Fibroblast of villous mesenchyme (primary cell): ENCODE data around the gene FAM193A. TPM values are rescaled to one million over a fixed set of nuclear protein-coding genes. Genes with fewer than 3 reads are reported as not detected.
A peak's percentile ranks its signal among the peaks of the same experiment; 100 is the strongest.
"Not testable (repeated sequence)": the region's sequence is repeated elsewhere in the genome, so short reads cannot be mapped to it uniquely, and the experiment has no call there.

ENCODE experiments used
- DNase-seq: peaks from one replicate; pipeline ENCODE4 v3.0.0-alpha.2; 2010; ENCODE audit warnings: low read depth
- H3K4me3 ChIP-seq: 2 replicates; pipeline ENCODE4 v1.5.1; 2011; ENCODE audit warnings: low read depth, mild to moderate bottlenecking, low read length
- CTCF ChIP-seq: IDR thresholded peaks from 2 replicates; pipeline ENCODE4 v1.5.1; 2012; ENCODE audit warnings: low read depth, mild to moderate bottlenecking, low read length; ENCODE audit not compliant: insufficient read depth
- total RNA-seq: library from RNA; depleted of rRNA; stranded (reverse); fragments of >200 nt; gene quantifications from 2 replicates; pipeline ENCODE4 v1.2.3, GENCODE V29; 2012

FAM193A gene
- total RNA-seq, 1 donor: 23.7 TPM

- no peak for TF ChIP-seq CTCF
- H3K4me3 ChIP-seq: no peak overlapping the region
- DNase-seq: peak; percentile 5
Observed at GRCh38 chr4:2545321-2546013, 9.0 kb downstream of the FAM193A start.

- DNase-seq: no peak
- TF ChIP-seq CTCF: no peak
Observed at GRCh38 chr4:2546286-2546823, 9.9 kb downstream of the FAM193A start.

GRCh38 chr4:2546961-2547691 lies 10.7 kb downstream of the FAM193A start:
- H3K4me3 ChIP-seq, DNase-seq: not testable (repeated sequence)

More at GRCh38 chr4:2546286-2546823, 9.9 kb downstream of the FAM193A start:
- no peak overlapping the region for H3K4me3 ChIP-seq

- no peak for DNase-seq
- no peak for TF ChIP-seq CTCF
- H3K4me3 ChIP-seq: no peak overlapping the region
Observed at GRCh38 chr4:2551118-2551517, 14.7 kb downstream of the FAM193A start.

GRCh38 chr4:2552806-2553205 lies 16.4 kb downstream of the FAM193A start:
- TF ChIP-seq CTCF: no peak

GRCh38 chr4:2558301-2558700 lies 21.9 kb downstream of the FAM193A start:
- no peak for TF ChIP-seq CTCF
- DNase-seq: no peak
- H3K4me3 ChIP-seq: no peak overlapping the region

More at GRCh38 chr4:2552806-2553205, 16.4 kb downstream of the FAM193A start:
- no peak for DNase-seq
- no peak overlapping the region for H3K4me3 ChIP-seq

- no peak for DNase-seq
- TF ChIP-seq CTCF: no peak
Observed at GRCh38 chr4:2560167-2560566, 23.7 kb downstream of the FAM193A start.

More at GRCh38 chr4:2560167-2560566, 23.7 kb downstream of the FAM193A start:
- H3K4me3 ChIP-seq: no peak overlapping the region
